ENCODE data around the gene GSTM4. TPM values are rescaled to one million over a fixed set of nuclear protein-coding genes. Genes with fewer than 3 reads are reported as not detected.
A peak's percentile ranks its signal among the peaks of the same experiment; 100 is the strongest.

Gene GSTM4
- total RNA-seq, 2 donors from 2014 or later: 16.2 to 20.1 TPM

GRCh38 chr1:109641078-109641740 lies 14.7 kb upstream of the GSTM4 start:
- Mint-ChIP-seq H3K4me3 (no peak overlapping the region), H3K36me3 (ENCODE audit: low read depth) (no peaks in the 10 kb centered on the region), H3K27me3 (no peaks in the 10 kb centered on the region), H3K9me3 (no peaks in the 10 kb centered on the region), H3K4me1 (no peaks in the 10 kb centered on the region), H3K27ac (no peak overlapping the region)
- no peak for ATAC-seq (replicated peaks)

- H3K9me3 Mint-ChIP-seq: no peaks in the 10 kb centered on the region
- no peak for ATAC-seq (replicated peaks)
- H3K4me3 Mint-ChIP-seq: no peak overlapping the region
- H3K27me3 Mint-ChIP-seq: no peaks in the 10 kb centered on the region
- H3K27ac Mint-ChIP-seq: no peak overlapping the region
- H3K4me1 Mint-ChIP-seq: no peaks in the 10 kb centered on the region
- H3K36me3 Mint-ChIP-seq (ENCODE audit: low read depth): no peaks in the 10 kb centered on the region
Measured at GRCh38 chr1:109641861-109642260, 14.0 kb upstream of the GSTM4 start.

GRCh38 chr1:109642626-109643025 lies 13.3 kb upstream of the GSTM4 start:
- no peaks in the 10 kb centered on the region for H3K27me3 Mint-ChIP-seq
- H3K4me3 Mint-ChIP-seq: no peak overlapping the region
- ATAC-seq (replicated peaks): no peak
- H3K36me3 Mint-ChIP-seq (ENCODE audit: low read depth): no peaks in the 10 kb centered on the region
- H3K4me1 Mint-ChIP-seq: no peaks in the 10 kb centered on the region
- no peak overlapping the region for H3K27ac Mint-ChIP-seq
- H3K9me3 Mint-ChIP-seq: no peaks in the 10 kb centered on the region

- no peak overlapping the region for H3K27ac Mint-ChIP-seq
- peak; percentile 96 for ATAC-seq (replicated peaks)
- no peaks in the 10 kb centered on the region for H3K9me3 Mint-ChIP-seq
- H3K4me3 Mint-ChIP-seq: no peak overlapping the region
- no peaks in the 10 kb centered on the region for H3K27me3 Mint-ChIP-seq
- no peaks in the 10 kb centered on the region for H3K4me1 Mint-ChIP-seq
- no peaks in the 10 kb centered on the region for H3K36me3 Mint-ChIP-seq (ENCODE audit: low read depth)
Measured at GRCh38 chr1:109643385-109644230, 12.3 kb upstream of the GSTM4 start.

- Mint-ChIP-seq H3K4me3 (no peak overlapping the region), H3K4me1 (no peaks in the 10 kb centered on the region), H3K36me3 (ENCODE audit: low read depth) (no peaks in the 10 kb centered on the region), H3K9me3 (no peaks in the 10 kb centered on the region), H3K27ac (peak overlapping the region; percentile 12), H3K27me3 (no peaks in the 10 kb centered on the region)
- no peak for ATAC-seq (replicated peaks)
Measured at GRCh38 chr1:109644670-109645069, 11.2 kb upstream of the GSTM4 start.

GRCh38 chr1:109649491-109649914 lies 6.4 kb upstream of the GSTM4 start:
- no peak overlapping the region for H3K4me3 Mint-ChIP-seq

GRCh38 chr1:109650609-109651008 lies 5.3 kb upstream of the GSTM4 start:
- Mint-ChIP-seq H3K9me3 (no peaks in the 10 kb centered on the region), H3K27me3 (peaks cover 4% of the 10 kb centered on the region), H3K4me3 (no peak overlapping the region), H3K36me3 (ENCODE audit: low read depth) (no peaks in the 10 kb centered on the region), H3K27ac (no peak overlapping the region), H3K4me1 (peaks cover 5% of the 10 kb centered on the region)
- no peak for ATAC-seq (replicated peaks)

More at GRCh38 chr1:109649491-109649914, 6.4 kb upstream of the GSTM4 start:
- H3K9me3 Mint-ChIP-seq: no peaks in the 10 kb centered on the region
- no peaks in the 10 kb centered on the region for H3K36me3 Mint-ChIP-seq (ENCODE audit: low read depth)
- no peak overlapping the region for H3K27ac Mint-ChIP-seq
- H3K27me3 Mint-ChIP-seq: peaks cover 4% of the 10 kb centered on the region
- no peaks in the 10 kb centered on the region for H3K4me1 Mint-ChIP-seq
- ATAC-seq (replicated peaks): no peak

- Mint-ChIP-seq H3K27me3 (peaks cover 4% of the 10 kb centered on the region), H3K4me1 (peaks cover 5% of the 10 kb centered on the region), H3K9me3 (no peaks in the 10 kb centered on the region), H3K4me3 (no peak overlapping the region), H3K36me3 (ENCODE audit: low read depth) (no peaks in the 10 kb centered on the region), H3K27ac (no peak overlapping the region)
- ATAC-seq (replicated peaks): no peak
Measured at GRCh38 chr1:109652402-109652801, 3.5 kb upstream of the GSTM4 start.

GRCh38 chr1:109653306-109653705 lies 2.6 kb upstream of the GSTM4 start:
- H3K27me3 Mint-ChIP-seq: peaks cover 4% of the 10 kb centered on the region
- no peaks in the 10 kb centered on the region for H3K36me3 Mint-ChIP-seq (ENCODE audit: low read depth)
- peak overlapping the region; percentile 41 for H3K27ac Mint-ChIP-seq
- H3K4me3 Mint-ChIP-seq: no peak overlapping the region
- no peak for ATAC-seq (replicated peaks)
- H3K4me1 Mint-ChIP-seq: peaks cover 5% of the 10 kb centered on the region
- no peaks in the 10 kb centered on the region for H3K9me3 Mint-ChIP-seq

GRCh38 chr1:109654519-109654918 lies 1.4 kb upstream of the GSTM4 start:
- ATAC-seq (replicated peaks): no peak
- H3K36me3 Mint-ChIP-seq (ENCODE audit: low read depth): no peaks in the 10 kb centered on the region
- H3K4me3 Mint-ChIP-seq: peak overlapping the region; percentile 91
- no peaks in the 10 kb centered on the region for H3K9me3 Mint-ChIP-seq
- peaks cover 4% of the 10 kb centered on the region for H3K27me3 Mint-ChIP-seq
- peaks cover 5% of the 10 kb centered on the region for H3K4me1 Mint-ChIP-seq
- peak overlapping the region; percentile 91 for H3K27ac Mint-ChIP-seq

GRCh38 chr1:109657395-109657794 lies 1.5 kb downstream of the GSTM4 start:
- ATAC-seq (replicated peaks): no peak
- Mint-ChIP-seq H3K4me3 (peak overlapping the region; percentile 91), H3K36me3 (ENCODE audit: low read depth) (no peaks in the 10 kb centered on the region), H3K27me3 (no peaks in the 10 kb centered on the region), H3K27ac (no peak overlapping the region), H3K4me1 (peaks cover 5% of the 10 kb centered on the region), H3K9me3 (no peaks in the 10 kb centered on the region)

- Mint-ChIP-seq H3K36me3 (ENCODE audit: low read depth) (no peaks in the 10 kb centered on the region), H3K9me3 (no peaks in the 10 kb centered on the region), H3K27ac (no peak overlapping the region), H3K27me3 (no peaks in the 10 kb centered on the region), H3K4me1 (peaks cover 5% of the 10 kb centered on the region), H3K4me3 (peak overlapping the region; percentile 91)
- ATAC-seq (replicated peaks): no peak
Measured at GRCh38 chr1:109657970-109658369, 2.1 kb downstream of the GSTM4 start.

GRCh38 chr1:109658533-109659042 lies 2.7 kb downstream of the GSTM4 start:
- Mint-ChIP-seq H3K9me3 (no peaks in the 10 kb centered on the region), H3K4me1 (peaks cover 5% of the 10 kb centered on the region), H3K36me3 (ENCODE audit: low read depth) (no peaks in the 10 kb centered on the region), H3K27ac (no peak overlapping the region), H3K4me3 (no peak overlapping the region), H3K27me3 (no peaks in the 10 kb centered on the region)
- ATAC-seq (replicated peaks): no peak

GRCh38 chr1:109659145-109659544 lies 3.2 kb downstream of the GSTM4 start:
- H3K4me3 Mint-ChIP-seq: no peak overlapping the region
- H3K27me3 Mint-ChIP-seq: no peaks in the 10 kb centered on the region
- H3K27ac Mint-ChIP-seq: no peak overlapping the region
- H3K9me3 Mint-ChIP-seq: no peaks in the 10 kb centered on the region
- ATAC-seq (replicated peaks): no peak
- no peaks in the 10 kb centered on the region for H3K36me3 Mint-ChIP-seq (ENCODE audit: low read depth)
- peaks cover 5% of the 10 kb centered on the region for H3K4me1 Mint-ChIP-seq

All from activated T-helper 17 cell treated with anti-CD3 and anti-CD28 coated beads, Interleukin-2, amount 50 U/mL, for 72 hours (primary cell).